Measurements from ENCODE around the gene CCDC57. TPM values are rescaled to one million over a fixed set of nuclear protein-coding genes. Genes with fewer than 3 reads are reported as not detected.
"Not testable (repeated sequence)": the region's sequence is repeated elsewhere in the genome, so short reads cannot be mapped to it uniquely, and the experiment has no call there.

The CCDC57 gene
- total RNA-seq, 4 donors from 2014 or later = 8.4 to 21.6 (median 16.4) TPM

- Histone ChIP-seq H3K4me3 (no peak overlapping the region), H3K36me3 (peaks cover 0 to 16% (median 3%) of the 10 kb centered on the region in 4 donors), H3K27ac (replicated peaks in 1 of 4) (no peak overlapping the region), H3K9me3 (no peaks in the 10 kb centered on the region), H3K4me1 (no peaks in the 10 kb centered on the region), H3K27me3 (no peaks in the 10 kb centered on the region)
- TF ChIP-seq EP300 (IDR thresholded peaks at IDR 0.05) (no peak), POLR2A (IDR thresholded peaks at IDR 0.05; ENCODE audit: low read depth) (no peak), CTCF (IDR thresholded peaks at IDR 0.05) (no peak), POLR2AphosphoS5 (IDR thresholded peaks at IDR 0.05) (no peak)
- intact Hi-C loops (cut with DNase I) = no loop called here
- WGBS = 87% methylated on average over 15 of the region's 18 CpGs
- no peak for DNase-seq (ENCODE audit: extremely low spot score)
Observed at GRCh38 chr17:82146663-82147654, 65.7 kb downstream of the CCDC57 start.

GRCh38 chr17:82145550-82146155 is 67.0 kb downstream of the CCDC57 start:
- Histone ChIP-seq H3K4me1 (no peaks in the 10 kb centered on the region), H3K27me3 (no peaks in the 10 kb centered on the region), H3K36me3 (peaks cover 0 to 16% (median 3%) of the 10 kb centered on the region in 4 donors), H3K4me3 (no peak overlapping the region), H3K27ac (replicated peaks in 1 of 4) (no peak overlapping the region), H3K9me3 (no peaks in the 10 kb centered on the region)
- no peak for DNase-seq (ENCODE audit: extremely low spot score)
- WGBS = 98% methylated on average over 10 of the region's 13 CpGs
- intact Hi-C loops (cut with DNase I) = no loop called here
- TF ChIP-seq EP300 (IDR thresholded peaks at IDR 0.05) = no peak
- no peak for TF ChIP-seq POLR2AphosphoS5 (IDR thresholded peaks at IDR 0.05)
- no peak for TF ChIP-seq POLR2A (IDR thresholded peaks at IDR 0.05; ENCODE audit: low read depth)

- 89% methylated on average over 8 of the region's 8 CpGs for WGBS
- no peak for DNase-seq (ENCODE audit: extremely low spot score)
- intact Hi-C loops (cut with DNase I) = no loop called here
- H3K4me1 ChIP-seq = no peaks in the 10 kb centered on the region
- H3K9me3 ChIP-seq = no peaks in the 10 kb centered on the region
- no peaks in the 10 kb centered on the region for H3K27me3 ChIP-seq
- peaks cover 0 to 16% (median 8%) of the 10 kb centered on the region in 4 donors for H3K36me3 ChIP-seq
- no peak for TF ChIP-seq CTCF (IDR thresholded peaks at IDR 0.05)
- no peak for TF ChIP-seq POLR2A (IDR thresholded peaks at IDR 0.05; ENCODE audit: low read depth)
- TF ChIP-seq EP300 (IDR thresholded peaks at IDR 0.05) = no peak
- TF ChIP-seq POLR2AphosphoS5 (IDR thresholded peaks at IDR 0.05) = no peak
- H3K4me3 ChIP-seq = no peak overlapping the region
- H3K27ac ChIP-seq (replicated peaks in 1 of 4) = no peak overlapping the region
Observed at GRCh38 chr17:82143333-82143732, 69.3 kb downstream of the CCDC57 start.

GRCh38 chr17:82139961-82140360 is 72.7 kb downstream of the CCDC57 start:
- H3K4me1 ChIP-seq; H3K36me3 ChIP-seq; H3K27ac ChIP-seq (replicated peaks in 1 of 4); DNase-seq (ENCODE audit: extremely low spot score); H3K27me3 ChIP-seq; intact Hi-C loops (cut with DNase I); H3K4me3 ChIP-seq; H3K9me3 ChIP-seq: not testable (repeated sequence)
- WGBS = 89% methylated on average over 10 of the region's 10 CpGs

- intact Hi-C loops (cut with DNase I) = no loop called here
- no peak for TF ChIP-seq CTCF (IDR thresholded peaks at IDR 0.05)
- TF ChIP-seq POLR2AphosphoS5 (IDR thresholded peaks at IDR 0.05) = no peak
- TF ChIP-seq POLR2A (IDR thresholded peaks at IDR 0.05; ENCODE audit: low read depth) = no peak
- TF ChIP-seq EP300 (IDR thresholded peaks at IDR 0.05) = no peak
- H3K4me3 ChIP-seq = no peak overlapping the region
- H3K27ac ChIP-seq (replicated peaks in 1 of 4) = no peak overlapping the region
- no peaks in the 10 kb centered on the region for H3K4me1 ChIP-seq
- no peak for DNase-seq (ENCODE audit: extremely low spot score)
- H3K36me3 ChIP-seq = peaks cover 0 to 10% (median 3%) of the 10 kb centered on the region in 4 donors
- H3K27me3 ChIP-seq = no peaks in the 10 kb centered on the region
- H3K9me3 ChIP-seq = no peaks in the 10 kb centered on the region
- 87% methylated on average over 28 of the region's 28 CpGs for WGBS
Observed at GRCh38 chr17:82138511-82138992, 74.1 kb downstream of the CCDC57 start.

All from esophagus muscularis mucosa (tissue), 4 donors.